ENCODE data around the gene ATF6B. TPM values are rescaled to one million over a fixed set of nuclear protein-coding genes. Genes with fewer than 3 reads are reported as not detected.
A peak's percentile ranks its signal among the peaks of the same experiment; 100 is the strongest.

The ATF6B gene
- total and polyA plus RNA-seq, 2 of the 13 experiments (the other 11 are each of a cell fraction or from before 2014, with no cell fraction given) = 18.1 to 44.0 TPM

- TF ChIP-seq DBP (CRISPR knock-in tag; IDR thresholded peaks at IDR 0.05; ENCODE audit: not compliant biosample characterization) (no peak), PHB2 (IDR thresholded peaks at IDR 0.05; ENCODE audit: partially characterized antibody) (no peak), ZNF3 (CRISPR knock-in tag; IDR thresholded peaks at IDR 0.05) (no peak), HMG20A (CRISPR knock-in tag; IDR thresholded peaks at IDR 0.05; ENCODE audit: borderline replicate concordance) (no peak), ZNF280B (CRISPR knock-in tag; IDR thresholded peaks at IDR 0.05; ENCODE audit: borderline replicate concordance) (no peak; the same call in 1 of the 2 replicates), ZC3H13 (CRISPR knock-in tag; IDR thresholded peaks at IDR 0.05) (peak; percentile 94), NR2F2 (IDR thresholded peaks at IDR 0.05; ENCODE audit: borderline replicate concordance, low read depth) (no peak), ZNF576 (CRISPR knock-in tag; IDR thresholded peaks at IDR 0.05) (no peak), ZNF503 (CRISPR knock-in tag; IDR thresholded peaks at IDR 0.05) (no peak), EZH2 (conservative IDR thresholded peaks at IDR 0.05; ENCODE audit: low read depth, low read length) (no peak), SCMH1 (CRISPR knock-in tag; IDR thresholded peaks at IDR 0.05; ENCODE audit: borderline replicate concordance) (no peak), ATF5 (CRISPR knock-in tag; IDR thresholded peaks at IDR 0.05; ENCODE audit: low read depth) (no peak), MAX (IDR thresholded peaks at IDR 0.05) (peak; percentile 82), ETV6 (CRISPR knock-in tag; conservative IDR thresholded peaks at IDR 0.05) (no peak), ZNF512 (CRISPR knock-in tag; IDR thresholded peaks at IDR 0.05) (no peak), CHD4 (IDR thresholded peaks at IDR 0.05; ENCODE audit: borderline replicate concordance, low read length) (no peak), ZBTB42 (CRISPR knock-in tag; IDR thresholded peaks at IDR 0.05) (no peak), DZIP1 (CRISPR knock-in tag; IDR thresholded peaks at IDR 0.05) (no peak), ISL2 (CRISPR knock-in tag; IDR thresholded peaks at IDR 0.05) (no peak), ZNF264 (CRISPR knock-in tag; IDR thresholded peaks at IDR 0.05) (no peak)
These were observed 26.6 kb upstream of the ATF6B start (continued) for GRCh38 chr6:32154514-32155161.

All from HepG2 (cell line).